Amniotic stem cell (primary cell): ENCODE measurements around the gene GMDS.

Source experiments
- DNase-seq: peaks from one replicate; lab custom pipeline; 2025; lab: John Stamatoyannopoulos, UW

The GMDS gene

DNA sequence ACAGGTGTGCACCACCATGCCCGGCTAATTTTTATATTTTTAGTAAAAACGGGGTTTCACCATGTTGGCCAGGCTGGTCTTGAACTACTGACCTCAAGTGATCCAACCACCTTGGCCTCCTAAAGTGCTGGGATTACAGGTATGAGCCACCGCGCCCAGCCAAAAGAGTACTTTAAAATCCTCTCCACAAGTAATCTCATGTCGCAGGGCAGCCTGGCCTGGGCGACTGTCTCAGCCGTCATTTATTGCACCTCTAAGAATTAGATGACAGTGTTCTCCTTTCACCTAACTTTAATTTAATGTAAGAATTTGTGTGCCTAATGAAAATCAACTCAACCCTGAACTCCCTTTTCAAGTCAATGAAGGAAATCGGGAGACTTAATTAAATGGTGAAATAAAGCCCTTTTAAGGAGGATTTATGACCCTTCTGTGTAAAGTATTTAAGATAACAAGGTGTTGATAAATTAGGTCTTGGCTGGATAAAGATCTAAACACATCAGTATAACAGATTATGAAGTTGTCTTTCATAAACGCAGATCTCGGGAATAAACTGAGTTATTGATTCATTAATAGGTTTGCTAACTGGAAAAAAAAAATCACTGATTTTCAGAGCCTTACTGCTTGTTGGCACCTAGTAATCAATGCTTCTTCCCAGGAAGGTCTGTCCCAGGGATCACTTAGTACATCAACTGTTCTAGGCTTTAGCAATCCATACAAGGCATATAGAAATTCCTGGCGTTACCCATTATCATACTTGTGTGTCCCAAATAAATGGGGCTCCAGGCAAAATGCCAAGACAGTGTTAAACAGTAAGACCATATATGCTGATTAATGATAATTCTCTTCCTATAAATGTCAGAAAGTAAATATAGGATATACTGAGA, 209.3 kb downstream of the GMDS start:
- no peak for DNase-seq

DNA sequence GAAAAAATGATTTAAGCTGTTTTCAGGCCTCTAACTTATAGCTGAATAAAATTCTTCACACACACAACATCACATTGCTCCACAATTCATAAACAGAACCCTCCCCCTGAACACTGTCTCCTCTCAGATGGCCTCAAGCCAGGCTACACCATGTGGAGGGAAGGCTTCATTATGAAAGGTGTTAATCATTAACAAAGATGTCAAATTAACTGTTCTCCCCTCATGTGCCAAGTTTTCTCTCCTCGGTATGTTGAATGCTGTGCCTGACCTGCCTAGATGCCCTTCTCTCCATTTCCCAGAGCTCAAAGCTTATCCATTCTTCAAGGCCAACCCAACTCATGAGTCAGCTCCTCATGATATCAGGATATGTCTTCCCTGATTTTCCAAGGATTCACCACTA, 210.4 kb downstream of the GMDS start:
- no peak for DNase-seq

DNA sequence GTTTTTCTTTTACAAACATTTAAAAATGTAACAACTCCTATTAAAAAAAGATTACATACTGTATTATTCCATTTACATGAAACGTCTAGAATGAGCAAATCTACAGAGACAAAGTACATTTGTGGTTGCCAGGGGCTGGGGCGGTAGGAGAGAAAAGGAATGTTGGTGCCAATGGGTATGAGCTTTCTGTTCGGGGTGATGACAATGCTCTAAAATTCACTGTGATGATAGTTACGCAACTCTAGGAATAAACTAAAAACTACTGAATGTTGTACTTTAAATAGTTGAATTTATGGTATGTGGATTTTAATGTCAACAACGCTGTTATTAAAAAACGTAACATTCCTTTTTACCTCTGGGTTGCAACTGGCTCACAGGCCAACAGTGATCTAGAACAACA, 211.1 kb downstream of the GMDS start:
- no peak for DNase-seq

DNA sequence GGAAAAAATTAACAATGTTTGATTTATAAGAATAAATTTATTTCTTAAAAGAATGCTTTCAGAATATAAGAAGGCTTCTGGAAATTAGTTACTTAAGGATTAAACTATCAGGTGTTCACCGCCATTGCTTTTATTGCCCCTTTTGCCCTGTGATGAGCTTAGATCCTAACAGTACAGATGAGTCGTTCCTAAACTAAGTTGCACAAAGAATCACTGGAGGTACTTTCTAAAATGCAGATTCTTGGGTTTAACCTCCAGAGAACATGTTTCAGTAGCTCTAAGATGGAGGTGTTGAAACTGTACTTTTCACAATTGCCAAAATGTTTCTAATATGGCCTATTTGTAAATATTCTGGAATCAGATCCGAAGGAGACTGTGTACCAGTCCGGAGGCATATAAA, 211.9 kb downstream of the GMDS start:
- DNase-seq = no peak

DNA sequence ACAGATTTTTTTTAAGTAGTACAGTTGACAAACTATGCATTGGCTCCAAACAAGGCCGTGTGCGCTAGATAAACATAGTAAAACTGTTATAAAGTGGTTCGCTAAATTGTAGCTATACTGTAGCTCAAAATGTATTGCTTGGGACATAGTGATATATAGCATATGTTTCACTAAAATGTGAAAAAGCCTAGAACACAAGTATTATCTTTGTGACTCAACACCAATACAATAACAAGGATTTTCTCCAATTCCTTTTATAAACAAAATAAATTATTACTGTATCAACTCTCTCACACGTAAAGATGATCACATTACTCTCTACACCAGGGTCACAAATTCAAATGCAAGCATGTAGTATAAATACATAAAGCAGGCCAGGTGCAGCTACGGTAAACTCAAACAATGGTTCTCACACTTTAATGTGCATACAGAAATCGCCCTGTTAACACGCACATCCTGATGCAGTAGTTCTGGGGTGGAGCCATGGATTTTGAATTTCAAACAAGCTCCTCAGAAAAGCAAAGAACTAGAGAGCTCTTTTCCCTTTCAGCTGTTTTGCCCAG, 214.6 kb downstream of the GMDS start:
- DNase-seq = no peak

DNA sequence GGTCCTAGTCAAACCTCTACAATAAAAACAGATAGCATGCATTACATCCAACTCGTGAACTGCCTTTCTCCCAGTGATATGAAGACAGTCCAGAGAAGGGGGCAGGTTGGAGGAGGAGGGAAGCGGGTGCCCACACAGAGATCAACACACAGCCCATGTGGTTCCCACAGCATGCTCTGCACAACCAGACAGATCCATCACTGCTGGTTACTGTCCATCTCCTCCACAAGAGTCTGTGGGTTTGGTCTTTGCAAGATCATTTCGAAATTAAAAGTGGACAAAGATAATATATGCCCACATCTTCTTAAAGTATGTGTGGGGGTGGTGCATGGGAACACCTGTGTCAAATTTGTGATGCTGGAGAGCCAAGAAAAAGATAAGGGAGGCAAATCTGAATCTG, 215.5 kb downstream of the GMDS start:
- DNase-seq = no peak

DNA sequence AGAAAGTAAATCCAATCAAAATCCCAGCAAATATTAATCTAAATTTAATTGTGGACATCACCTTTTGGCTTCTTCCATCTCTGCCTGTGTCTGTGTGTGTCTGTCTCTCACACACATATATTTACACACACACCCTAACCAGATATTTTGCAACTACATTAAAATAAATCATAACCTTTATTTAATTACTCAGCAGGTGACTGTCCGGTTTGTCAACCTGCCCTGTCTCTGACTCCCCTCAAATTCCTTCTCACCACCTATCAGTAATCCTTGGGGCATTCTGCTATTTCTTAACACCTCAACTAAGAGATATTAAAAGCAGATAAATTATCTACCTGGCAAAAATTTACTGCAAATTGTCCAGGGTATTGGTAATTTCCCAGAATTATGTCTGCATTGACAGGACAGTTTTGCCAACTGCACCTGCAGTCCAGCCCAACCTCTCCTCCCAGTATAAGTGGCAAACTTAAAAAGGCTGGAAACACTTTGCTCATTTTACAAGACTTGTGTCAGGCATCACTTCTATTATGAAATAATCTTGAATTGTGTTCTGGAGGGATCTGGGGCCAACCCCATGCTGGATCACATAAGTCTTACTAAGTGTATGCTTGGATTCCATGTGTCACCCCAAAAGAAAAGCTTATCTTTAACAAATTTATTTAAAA, 216.1 kb downstream of the GMDS start:
- DNase-seq = no peak

DNA sequence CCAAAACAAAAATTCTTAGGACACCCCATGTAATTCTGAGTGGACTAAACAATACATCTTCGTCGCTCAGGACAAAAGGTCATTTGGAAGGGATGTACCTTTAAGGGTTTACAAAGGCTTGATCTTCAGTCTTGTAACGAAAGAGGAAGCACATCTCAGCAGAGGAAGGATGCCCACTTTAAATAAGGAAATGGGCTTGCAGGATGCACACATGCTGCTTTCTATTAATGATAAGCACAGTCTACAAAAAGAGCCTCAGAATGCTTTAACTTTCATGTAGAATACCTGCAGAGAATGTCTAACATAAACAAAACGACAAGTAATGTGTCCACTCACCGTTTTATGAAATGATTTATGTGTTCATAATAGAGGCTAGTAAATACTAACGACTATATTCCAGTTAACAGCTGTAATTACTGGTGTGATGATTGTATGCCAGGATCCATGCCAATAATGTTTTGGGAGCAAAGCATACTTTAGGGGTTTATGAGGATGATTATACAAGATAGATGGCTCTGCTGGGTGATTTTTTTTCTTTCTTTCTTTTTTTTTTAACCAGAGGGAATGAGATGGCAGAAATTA, 216.9 kb downstream of the GMDS start:
- no peak for DNase-seq

DNA sequence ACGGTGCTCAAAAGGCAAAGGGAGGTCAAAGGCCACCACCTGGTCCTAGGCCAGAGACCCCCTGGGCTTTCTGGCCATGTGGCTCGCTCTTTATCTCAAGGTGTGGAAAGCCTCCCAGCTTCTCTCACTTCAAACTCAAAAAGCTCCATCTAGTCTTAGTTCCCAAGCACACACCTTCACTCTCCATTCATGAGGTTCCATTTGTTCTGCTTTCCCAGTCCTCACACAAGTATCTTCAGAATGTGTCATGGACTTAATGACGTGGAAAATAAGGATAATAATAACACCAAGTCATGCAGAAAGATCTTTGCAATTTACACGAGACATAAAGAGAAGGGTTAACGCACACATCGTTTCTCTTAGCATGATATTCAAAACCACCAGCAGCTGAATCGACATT, 219.3 kb downstream of the GMDS start:
- no peak for DNase-seq

DNA sequence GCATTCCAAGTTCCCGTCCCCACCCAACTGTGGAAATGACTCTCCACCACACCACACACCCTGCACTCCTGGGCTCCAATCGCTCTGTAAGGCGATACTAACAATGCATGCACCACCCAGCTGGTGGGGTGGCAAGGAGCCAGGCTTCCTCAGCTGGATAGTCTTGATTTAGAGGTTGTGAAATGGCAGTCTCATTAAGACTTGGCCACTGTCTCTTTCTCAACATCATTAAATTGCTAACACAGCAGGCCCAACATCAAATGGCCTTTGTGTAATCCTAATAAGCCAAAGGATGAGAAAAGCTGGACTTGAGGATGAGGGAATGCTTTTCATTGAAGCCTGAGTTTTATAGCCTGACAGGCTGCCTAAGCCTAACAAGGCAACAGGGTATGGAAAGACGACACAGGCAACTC, 223.7 kb downstream of the GMDS start:
- DNase-seq = no peak

DNA sequence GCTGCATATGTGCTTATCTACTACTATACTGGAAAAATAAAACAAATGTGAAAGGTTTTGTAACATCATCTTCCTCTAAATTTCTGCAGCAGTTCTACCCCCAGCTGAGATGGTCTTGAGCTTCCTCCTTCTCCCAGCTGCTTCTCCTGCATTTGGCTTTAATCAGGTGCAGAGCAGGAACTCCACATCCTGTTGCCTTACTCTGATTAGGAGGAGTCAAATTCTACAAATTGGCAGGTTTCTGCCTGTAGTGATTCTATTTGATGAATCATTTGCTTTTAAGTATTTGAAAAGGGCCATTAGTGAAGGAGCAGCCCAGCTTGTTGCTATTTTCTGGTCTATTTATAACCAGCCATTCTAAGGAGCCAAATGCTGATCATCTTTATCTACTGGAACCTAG, 224.5 kb downstream of the GMDS start:
- no peak for DNase-seq

DNA sequence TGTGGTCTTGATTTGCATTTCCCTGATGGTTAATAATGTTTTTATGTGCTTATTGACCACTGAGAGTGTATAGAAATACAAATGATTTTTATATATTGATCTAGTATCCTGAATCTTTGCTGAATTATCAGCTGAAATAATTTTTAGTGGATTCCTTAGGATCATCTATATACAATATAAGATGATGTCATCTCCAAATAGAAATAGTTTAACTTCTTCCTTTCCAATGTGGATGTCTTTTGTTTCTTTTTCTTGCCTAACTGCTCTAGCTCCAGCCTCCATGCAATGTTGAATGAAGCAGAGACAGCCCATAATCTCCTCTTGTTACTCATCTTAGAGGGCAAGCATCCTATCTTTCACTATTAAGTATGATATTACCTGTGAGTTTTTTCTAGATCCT, 226.4 kb downstream of the GMDS start:
- DNase-seq = no peak

DNA sequence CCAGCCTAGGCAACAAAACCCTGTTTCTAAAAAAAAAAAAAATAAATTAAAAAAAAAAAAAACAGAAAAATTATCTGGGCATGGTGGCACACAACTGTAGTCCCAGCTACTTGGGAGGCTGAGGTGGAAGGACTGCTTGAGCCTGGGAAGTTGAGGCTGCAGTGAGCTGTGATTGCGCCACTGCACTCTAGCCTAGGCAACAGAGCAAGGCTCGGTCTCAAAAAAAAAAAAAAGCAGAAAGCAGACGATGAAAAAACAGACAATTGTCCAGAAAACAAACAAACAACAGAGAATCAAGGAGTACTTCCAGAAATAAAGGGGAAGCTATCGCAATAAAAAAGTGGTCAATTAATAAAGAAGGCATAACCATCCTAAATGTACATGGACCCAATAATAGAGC, 229.4 kb downstream of the GMDS start:
- no peak for DNase-seq

DNA sequence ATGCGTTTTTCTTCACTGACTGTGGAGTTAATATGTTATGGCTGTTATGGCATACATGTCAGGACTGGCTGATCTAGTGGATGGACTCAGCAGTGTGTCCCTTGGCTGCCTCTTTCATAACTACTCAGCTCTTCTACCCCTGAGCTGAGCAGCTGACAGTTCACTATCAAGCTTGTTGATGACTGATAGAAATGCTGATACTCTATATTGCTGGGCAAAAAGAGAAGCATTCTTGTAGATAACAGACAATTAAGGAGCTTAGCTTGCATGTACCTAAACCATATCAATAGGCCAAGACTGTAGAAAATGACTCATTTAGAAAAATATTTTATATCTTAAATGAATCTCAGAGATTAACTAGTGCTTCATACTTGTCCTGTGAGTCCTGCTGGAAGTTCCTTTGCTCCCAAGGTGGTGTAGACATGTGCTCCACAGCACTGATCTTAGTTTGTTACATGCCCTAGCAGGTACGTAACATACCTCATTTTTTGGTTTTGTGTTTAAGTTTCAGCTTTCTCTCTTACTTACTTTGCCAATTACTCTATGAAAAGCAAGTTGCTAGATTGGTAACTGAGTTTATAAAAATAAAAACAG, 236.9 kb downstream of the GMDS start:
- no peak for DNase-seq

DNA sequence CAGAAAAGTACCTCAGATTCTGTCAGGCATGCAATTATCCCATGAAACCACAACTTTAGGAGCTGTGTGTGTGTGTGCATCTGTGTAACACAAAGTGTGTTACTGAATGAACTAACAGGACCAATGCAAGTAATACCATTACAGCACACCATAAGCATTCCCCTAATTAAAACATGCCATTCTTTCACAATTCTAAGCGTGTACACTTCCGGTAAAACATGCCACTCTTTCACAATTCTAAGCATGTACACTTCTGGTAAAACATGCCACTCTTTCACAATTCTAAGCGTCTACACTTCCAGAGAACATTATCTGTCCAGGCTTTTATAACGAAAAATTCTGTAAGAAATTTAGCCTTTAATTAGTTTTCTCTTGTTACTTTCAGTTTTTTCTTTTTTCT, 238.2 kb downstream of the GMDS start:
- no peak for DNase-seq

DNA sequence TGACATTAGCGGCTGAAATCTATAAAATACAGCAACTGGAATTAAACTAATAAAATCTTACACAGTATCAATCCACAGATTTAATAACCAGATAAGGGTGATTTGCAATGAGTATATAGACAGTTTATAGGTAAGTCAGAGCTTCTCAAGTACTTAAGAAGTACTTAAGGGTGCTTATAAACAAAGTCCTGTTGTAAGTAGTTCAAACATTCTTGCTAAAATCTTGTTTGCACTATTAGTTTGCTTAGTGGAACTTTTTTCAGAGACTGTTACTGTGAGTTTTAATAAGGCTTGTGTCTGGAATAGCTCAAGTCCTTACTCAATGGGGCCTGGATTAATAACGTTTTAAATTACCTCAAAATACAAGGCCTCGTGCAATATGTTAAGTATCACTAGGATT, 240.5 kb downstream of the GMDS start:
- DNase-seq = no peak

DNA sequence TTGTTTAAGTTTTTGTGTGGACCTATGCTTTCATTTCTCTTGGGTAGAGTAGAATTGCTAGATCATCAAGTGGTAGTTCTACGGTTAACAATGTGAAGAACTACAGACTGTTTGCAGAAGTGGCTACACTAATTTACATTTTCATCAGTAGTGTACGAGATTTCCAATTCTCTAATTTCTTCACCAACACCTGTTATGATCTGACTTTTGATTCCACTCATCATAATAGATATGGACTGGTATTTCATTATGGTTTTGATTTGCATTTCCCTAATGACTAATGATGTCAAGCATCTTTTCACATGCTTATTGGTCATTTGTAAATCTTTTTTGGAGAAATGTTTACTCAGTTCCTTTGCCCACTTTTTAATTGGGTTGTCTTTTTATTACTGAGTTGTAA, 244.4 kb downstream of the GMDS start:
- no peak for DNase-seq

DNA sequence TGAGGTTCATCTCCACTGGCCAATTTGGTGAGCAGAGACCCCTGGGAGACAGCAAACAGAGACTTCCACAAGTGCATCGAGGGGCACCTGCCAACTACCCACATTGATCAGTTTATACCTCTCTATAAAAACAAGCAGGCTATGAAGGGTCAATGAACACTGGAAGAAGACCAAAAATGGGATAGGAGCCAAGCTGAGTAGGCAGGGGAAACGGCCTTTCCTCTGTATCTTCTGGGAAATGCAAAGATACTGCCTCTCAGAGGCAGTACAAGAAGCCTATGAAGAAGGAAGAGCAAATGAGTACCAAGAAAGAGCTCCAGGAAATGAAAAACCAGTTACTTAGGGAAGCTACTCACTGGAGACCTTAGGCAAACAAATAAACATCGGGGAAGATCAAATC, 247.7 kb downstream of the GMDS start:
- no peak for DNase-seq

DNA sequence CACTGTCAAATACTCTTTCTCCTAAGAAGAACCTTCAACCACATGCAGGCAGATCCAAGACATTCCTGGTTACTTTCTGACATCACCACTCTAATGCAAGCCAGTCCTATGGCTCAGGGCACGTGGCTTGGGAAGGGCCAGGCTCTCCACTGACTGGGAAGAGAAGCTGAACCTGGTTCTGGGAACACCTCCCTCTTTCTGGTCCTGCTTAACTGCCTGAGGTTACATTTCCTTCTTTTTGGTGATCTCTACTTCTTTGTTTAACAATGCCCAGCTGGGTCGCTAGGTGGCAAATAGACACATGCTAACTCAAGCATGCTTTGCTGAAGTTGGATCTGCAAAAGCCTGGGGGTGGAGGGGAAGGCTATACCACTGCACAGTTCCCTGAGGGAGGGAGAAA, 249.8 kb downstream of the GMDS start:
- DNase-seq = no peak

DNA sequence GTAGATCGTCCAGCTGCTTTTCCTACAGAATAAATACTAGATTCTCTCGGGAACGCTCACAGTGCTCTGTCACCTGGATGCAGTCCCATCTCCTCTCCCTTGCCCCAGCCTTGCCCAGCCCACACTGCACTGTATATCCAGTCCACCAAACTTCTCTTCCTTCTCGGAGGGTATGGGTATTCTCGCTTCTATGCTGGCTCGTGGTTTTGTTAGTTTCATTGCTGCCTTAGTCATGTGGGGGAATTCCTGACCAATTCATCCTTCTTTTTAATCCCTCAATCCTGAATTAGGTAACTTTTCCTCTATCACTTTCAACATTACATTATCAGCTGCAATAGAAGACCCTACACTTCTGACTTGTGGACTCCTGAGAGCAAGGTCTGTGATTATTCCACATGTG, 252.4 kb downstream of the GMDS start:
- no peak for DNase-seq

DNA sequence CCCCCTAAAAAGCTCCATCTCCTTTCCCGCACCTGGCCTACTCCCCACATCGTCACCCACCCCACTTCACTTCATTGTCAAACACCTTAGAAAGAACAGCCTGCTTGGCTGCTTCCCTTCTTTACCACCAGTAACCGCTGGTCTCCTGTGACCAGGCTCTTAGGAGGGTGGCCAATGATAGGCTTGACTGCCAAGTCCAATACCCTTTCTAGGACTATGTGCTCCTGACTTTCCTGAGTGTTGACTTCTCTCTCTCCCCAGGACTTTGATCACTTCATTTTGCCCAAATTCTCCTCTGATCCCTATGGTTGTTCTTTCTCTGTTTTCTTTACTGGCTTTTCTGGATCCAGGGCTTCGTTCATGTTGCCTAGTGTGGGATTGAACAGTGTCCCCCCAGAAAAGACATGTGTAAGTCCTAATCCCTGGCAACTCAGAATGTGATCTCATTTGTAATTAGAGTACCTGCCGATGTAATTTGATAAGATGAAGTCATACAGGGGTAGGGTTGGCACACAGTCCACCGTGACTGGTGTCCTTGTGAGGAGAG, 254.0 kb downstream of the GMDS start:
- DNase-seq = no peak

DNA sequence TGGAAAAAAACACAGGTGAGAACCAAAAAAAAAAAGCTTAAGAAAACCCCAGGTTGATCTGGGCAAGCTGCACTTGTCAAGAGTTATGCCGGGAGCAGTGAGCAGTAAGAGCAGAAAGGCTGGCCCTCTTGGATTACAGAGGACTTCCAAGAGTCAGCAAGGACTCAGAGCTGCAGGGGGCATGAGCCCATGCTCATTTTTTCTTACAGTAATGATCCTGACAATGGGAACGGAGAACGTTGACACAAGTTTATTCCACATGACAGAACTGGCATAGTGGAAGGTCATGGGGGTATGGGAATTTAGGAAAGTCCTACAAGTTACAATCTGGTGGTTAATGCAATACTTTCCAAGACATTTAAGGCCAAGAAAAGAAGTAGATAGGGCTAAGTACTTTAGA, 256.6 kb downstream of the GMDS start:
- DNase-seq = no peak
